ENCODE data around the gene RAI1. TPM values are rescaled to one million over a fixed set of nuclear protein-coding genes. Genes with fewer than 3 reads are reported as not detected.
A peak's percentile ranks its signal among the peaks of the same experiment; 100 is the strongest.

The RAI1 gene
- total RNA-seq, 1 donor from 2014 or later: 29.2 TPM

DNA sequence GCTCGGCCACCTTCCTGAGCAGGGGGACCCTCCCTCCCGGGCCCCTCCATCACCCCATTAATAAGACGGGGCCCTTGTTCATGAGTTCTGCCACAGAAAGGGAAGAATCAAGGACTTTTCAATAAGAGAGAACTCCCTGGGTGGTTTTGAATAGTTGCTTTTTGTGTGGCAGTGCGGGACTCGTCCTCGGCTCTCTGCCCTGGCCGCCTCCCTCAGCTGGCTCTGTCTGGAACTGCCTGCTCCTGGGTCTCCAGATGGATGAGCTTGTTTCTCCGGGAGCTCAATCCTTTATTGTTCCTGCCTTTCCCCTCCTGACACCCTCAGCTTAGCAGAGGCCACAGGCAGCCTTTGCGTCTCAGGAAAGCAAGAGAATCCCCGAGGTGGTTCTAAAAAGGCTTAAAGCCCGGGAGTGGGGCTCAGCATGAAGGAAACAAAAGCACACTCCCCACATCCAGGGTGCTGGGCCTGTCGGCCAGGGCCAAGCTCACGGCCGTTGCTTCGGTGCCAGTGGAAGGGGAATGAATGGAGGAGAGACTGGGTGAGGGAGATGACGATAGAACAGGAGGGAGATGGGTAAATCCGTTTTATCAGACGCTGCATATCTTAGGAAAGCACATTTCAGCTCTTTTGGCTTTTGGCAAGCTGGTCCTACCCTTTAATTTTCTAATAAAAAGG lies 60.2 kb downstream of the RAI1 start:
- Histone ChIP-seq H3K27me3 (no peaks in the 10 kb centered on the region), H3K9me3 (no peaks in the 10 kb centered on the region), H3K4me1 (peaks cover 68% of the 10 kb centered on the region), H3K4me3 (no peak overlapping the region), H3K36me3 (no peaks in the 10 kb centered on the region), H3K27ac (peak overlapping the region; percentile 95)
- no peak for DNase-seq (ENCODE audit: extremely low spot score in 2 of 2)
- no peak for TF ChIP-seq POLR2A (IDR thresholded peaks at IDR 0.05)
- TF ChIP-seq, protein P1, sequence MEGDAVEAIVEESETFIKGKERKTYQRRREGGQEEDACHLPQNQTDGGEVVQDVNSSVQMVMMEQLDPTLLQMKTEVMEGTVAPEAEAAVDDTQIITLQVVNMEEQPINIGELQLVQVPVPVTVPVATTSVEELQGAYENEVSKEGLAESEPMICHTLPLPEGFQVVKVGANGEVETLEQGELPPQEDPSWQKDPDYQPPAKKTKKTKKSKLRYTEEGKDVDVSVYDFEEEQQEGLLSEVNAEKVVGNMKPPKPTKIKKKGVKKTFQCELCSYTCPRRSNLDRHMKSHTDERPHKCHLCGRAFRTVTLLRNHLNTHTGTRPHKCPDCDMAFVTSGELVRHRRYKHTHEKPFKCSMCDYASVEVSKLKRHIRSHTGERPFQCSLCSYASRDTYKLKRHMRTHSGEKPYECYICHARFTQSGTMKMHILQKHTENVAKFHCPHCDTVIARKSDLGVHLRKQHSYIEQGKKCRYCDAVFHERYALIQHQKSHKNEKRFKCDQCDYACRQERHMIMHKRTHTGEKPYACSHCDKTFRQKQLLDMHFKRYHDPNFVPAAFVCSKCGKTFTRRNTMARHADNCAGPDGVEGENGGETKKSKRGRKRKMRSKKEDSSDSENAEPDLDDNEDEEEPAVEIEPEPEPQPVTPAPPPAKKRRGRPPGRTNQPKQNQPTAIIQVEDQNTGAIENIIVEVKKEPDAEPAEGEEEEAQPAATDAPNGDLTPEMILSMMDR (IDR thresholded peaks at IDR 0.05): peak in 1 of 3 experiments; percentile 30
- intact Hi-C loops (cut with DNase I): no loop called here

DNA sequence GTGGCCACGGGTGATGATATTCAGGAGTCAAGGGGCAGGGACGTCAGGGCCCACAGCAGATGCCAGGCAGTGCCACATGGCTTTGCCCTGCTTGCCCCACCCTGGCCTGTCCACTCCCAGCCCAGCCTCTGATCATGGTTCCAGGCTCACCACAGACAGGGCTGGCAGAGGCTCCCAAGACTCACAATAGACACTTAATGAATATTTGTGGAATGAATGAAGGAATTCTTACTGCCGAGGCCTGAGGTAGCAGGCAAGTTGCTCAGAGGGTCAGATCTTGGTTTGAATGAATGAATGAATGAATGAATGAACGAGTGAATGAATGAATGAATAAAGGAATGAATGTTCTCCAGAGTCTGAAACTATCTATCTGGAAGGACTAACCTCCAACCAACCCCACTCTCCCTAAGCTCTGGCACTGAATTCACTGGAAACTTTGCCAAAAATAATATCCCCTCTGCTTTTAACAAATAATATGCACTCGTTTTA lies 60.9 kb downstream of the RAI1 start:
- DNase-seq (ENCODE audit: extremely low spot score in 2 of 2): no peak
- intact Hi-C loops (cut with DNase I): no loop called here
- Histone ChIP-seq H3K9me3 (no peaks in the 10 kb centered on the region), H3K4me3 (no peak overlapping the region), H3K27ac (peak overlapping the region; percentile 95), H3K36me3 (no peaks in the 10 kb centered on the region), H3K27me3 (no peaks in the 10 kb centered on the region), H3K4me1 (peaks cover 66% of the 10 kb centered on the region)
- TF ChIP-seq POLR2AphosphoS5 (IDR thresholded peaks at IDR 0.05; ENCODE audit: insufficient read depth in 1 of 2, low read depth in 1 of 2) (no peak), POLR2A (IDR thresholded peaks at IDR 0.05) (no peak)
- TF ChIP-seq, protein P1 (IDR thresholded peaks at IDR 0.05): no peak

DNA sequence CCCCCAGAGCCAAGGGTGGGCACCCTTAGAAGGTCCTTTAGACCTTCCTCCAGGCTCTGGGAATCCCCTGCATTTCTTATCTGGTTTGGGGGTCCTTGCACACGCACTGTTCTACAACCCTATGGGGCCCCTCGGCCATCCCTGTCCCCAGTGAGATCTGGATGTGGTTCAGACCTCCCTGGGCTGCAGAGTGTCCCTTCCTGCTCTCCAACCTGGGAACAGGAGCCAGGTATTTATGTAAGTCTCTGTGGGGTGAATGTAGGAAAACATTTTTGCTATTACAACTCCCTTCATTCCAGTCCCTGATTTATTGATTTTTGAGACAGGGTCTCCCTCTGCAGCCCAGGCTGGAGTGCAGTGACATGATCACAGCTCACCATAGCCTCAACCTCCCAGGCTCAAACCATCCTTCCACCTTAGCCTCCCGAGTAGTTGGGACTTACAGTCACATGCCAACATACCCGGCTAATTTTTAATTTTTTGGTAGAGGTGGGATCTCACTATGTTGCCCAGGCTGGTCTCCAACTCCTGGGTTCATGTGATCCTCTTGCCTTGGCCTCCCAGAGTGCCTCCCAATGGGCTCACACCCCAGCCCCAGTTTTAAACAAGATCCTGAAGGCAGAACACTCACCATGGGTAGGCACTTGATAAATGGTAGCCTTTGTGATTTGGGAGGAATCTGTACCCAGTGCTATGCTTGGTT lies 61.6 kb downstream of the RAI1 start:
- Histone ChIP-seq H3K27me3 (no peaks in the 10 kb centered on the region), H3K4me3 (no peak overlapping the region), H3K4me1 (peaks cover 64% of the 10 kb centered on the region), H3K9me3 (no peaks in the 10 kb centered on the region), H3K27ac (no peak overlapping the region), H3K36me3 (no peaks in the 10 kb centered on the region)
- intact Hi-C loops (cut with DNase I): no loop called here
- TF ChIP-seq POLR2A (IDR thresholded peaks at IDR 0.05): no peak
- DNase-seq (ENCODE audit: extremely low spot score in 2 of 2): no peak

DNA sequence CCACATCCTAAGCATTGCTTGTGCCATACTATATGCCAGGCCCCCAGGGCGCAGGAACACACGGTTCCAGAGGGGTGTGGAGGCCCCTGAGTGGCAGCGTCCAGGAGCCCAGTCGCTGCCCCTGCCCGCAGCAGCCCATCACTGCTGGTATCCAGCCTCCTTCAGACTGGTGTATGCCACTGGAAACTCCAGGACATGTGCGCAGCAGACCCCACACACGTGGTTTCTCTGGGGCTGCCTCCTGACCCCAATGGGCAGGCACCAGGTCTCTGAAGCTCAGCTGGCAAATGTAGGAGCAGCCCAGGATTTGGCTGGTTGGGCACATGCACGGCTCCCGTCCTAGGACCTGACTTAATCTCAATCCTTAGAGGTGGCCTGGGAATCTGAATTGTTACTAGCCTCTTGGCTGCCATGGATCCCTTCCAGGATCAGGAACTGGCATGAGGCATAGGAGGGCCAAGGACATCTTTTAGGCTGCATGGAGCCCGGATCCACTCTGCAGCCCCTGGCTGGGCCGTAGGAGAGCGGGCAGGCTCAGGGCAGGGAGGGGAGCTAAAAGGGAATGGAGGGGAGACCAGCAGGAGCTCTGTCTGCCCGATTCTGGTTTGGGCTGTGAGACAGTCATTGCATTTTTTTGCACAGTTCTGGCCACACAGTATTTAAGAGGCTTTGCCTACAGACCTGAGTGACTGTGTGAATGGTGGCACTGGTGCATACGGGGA lies 62.3 kb downstream of the RAI1 start:
- Histone ChIP-seq H3K36me3 (no peaks in the 10 kb centered on the region), H3K9me3 (no peaks in the 10 kb centered on the region), H3K4me1 (peaks cover 57% of the 10 kb centered on the region), H3K27ac (no peak overlapping the region), H3K4me3 (no peak overlapping the region), H3K27me3 (no peaks in the 10 kb centered on the region)
- no peak for DNase-seq (ENCODE audit: extremely low spot score in 2 of 2)
- TF ChIP-seq POLR2AphosphoS5 (IDR thresholded peaks at IDR 0.05; ENCODE audit: insufficient read depth in 1 of 2, low read depth in 1 of 2) (no peak), POLR2A (IDR thresholded peaks at IDR 0.05) (no peak)
- TF ChIP-seq, protein P1 (IDR thresholded peaks at IDR 0.05): no peak
- intact Hi-C loops (cut with DNase I): no loop called here

DNA sequence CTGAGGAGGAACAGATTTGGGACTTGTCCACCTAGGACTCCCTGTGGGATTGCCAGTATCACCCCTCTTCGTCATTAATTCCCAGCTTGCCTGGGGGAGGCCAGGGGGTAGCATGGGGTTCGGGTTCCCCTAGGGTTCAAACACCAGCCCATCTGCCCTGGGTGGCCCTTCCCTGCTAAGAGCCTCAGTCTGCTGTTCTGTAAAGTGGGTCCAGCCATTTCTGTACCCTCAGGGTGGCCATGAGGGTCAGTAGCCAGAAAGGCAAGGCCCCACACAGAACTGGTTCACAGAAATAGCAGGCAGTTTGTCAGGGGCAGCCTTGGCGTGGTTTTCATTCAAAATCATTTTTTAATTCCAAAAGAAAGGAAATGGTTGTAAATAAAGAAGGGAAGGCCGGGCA lies 62.9 kb downstream of the RAI1 start:
- intact Hi-C loops (cut with DNase I): no loop called here
- H3K4me3 ChIP-seq: no peak overlapping the region
- no peaks in the 10 kb centered on the region for H3K36me3 ChIP-seq

More for the DNA sequence above, 62.9 kb downstream of the RAI1 start:
- no peaks in the 10 kb centered on the region for H3K9me3 ChIP-seq
- H3K27me3 ChIP-seq: no peaks in the 10 kb centered on the region
- no peak for DNase-seq (ENCODE audit: extremely low spot score in 2 of 2)
- peaks cover 53% of the 10 kb centered on the region for H3K4me1 ChIP-seq
- H3K27ac ChIP-seq: no peak overlapping the region
- TF ChIP-seq, protein P1 (IDR thresholded peaks at IDR 0.05): no peak
- TF ChIP-seq POLR2AphosphoS5 (IDR thresholded peaks at IDR 0.05; ENCODE audit: insufficient read depth in 1 of 2, low read depth in 1 of 2) (no peak), POLR2A (IDR thresholded peaks at IDR 0.05) (no peak)
